K562 (cell line): ENCODE measurements around the gene ATXN1. TPM values are rescaled to one million over a fixed set of nuclear protein-coding genes. Genes with fewer than 3 reads are reported as not detected.

Experiments used
- ATAC-seq: fragments of 200-7000 bp; cut with Tn5 transposase; 3 replicates; pipeline ENCODE4 v1.9.1; 2020; ENCODE audit warnings: moderate library complexity
- BruUV-seq: library from RNA; stranded (reverse); fragments of 400-500 nt; replicated peaks from 2 replicates; lab custom pipeline; 2021; lab: Mats Ljungman, UMichigan
- CTCF ChIA-PET: fragments of 300-600 bp; formaldehyde crosslinking; extraction: SDS; loops from one replicate; lab custom pipeline; 2021; ENCODE audit warnings: low intra/inter-chr PET ratio; lab: Yijun Ruan, JAX
- POLR2A ChIA-PET: fragments of 300-600, 350-650 bp; sonication (Branson Sonifier 250); formaldehyde crosslinking; extraction: SDS; loops from one replicate; lab custom pipeline; 2021; ENCODE audit warnings: antibody characterized with exemption, inconsistent platforms; lab: Yijun Ruan, JAX
- DNase-seq, 4 experiments: peaks; one replicate each; pipeline versions ENCODE4 v3.0.0 to v3.0.0-alpha.2; 2011 to 2018; ENCODE audit warnings: low spot score in 3 of 4, mixed read lengths in 3 of 4; ENCODE audit errors: extremely low read depth in 1 of 4
- FAIRE-seq: peaks from 2 replicates; lab custom pipeline; 2011; peaks lifted over from hg19 to GRCh38; lab: Jason Lieb, UNC
- H2AFZ ChIP-seq: 2 replicates; pipeline ENCODE4 v1.6.0; 2011; ENCODE audit warnings: low read depth, low read length, control low read depth, inconsistent platforms
- H3K27ac ChIP-seq: fragments of 200-600 bp; 3 replicates; pipeline ENCODE4 v1.8.0; 2011; ENCODE audit warnings: low read depth, mild to moderate bottlenecking, control low read depth, inconsistent platforms, low read length, moderate library complexity, mixed read lengths; ENCODE audit errors: extremely low read depth
- H3K27me3 ChIP-seq, 2 experiments: fragments of 300-600 bp in 1 of 2; 2 replicates in 1 of 2; 3 replicates in 1 of 2; pipeline versions ENCODE4 v1.6.0 to v1.8.0; 2011; ENCODE audit warnings: inconsistent platforms in 2 of 2, low read length in 2 of 2, mild to moderate bottlenecking in 1 of 2, mixed read lengths in 1 of 2, moderate library complexity in 1 of 2; ENCODE audit not compliant: control insufficient read depth in 2 of 2, insufficient read depth in 2 of 2
- H3K36me3 ChIP-seq: fragments of 300-600 bp; 3 replicates; pipeline ENCODE4 v1.8.0; 2011; ENCODE audit warnings: mild to moderate bottlenecking, low read length, inconsistent platforms; ENCODE audit not compliant: control insufficient read depth, insufficient read depth
- H3K4me1 ChIP-seq, 2 experiments: fragments of 200-600 bp in 1 of 2; replicated peaks in 1 of 2; 2 replicates in 1 of 2; 3 replicates in 1 of 2; pipeline versions ENCODE4 v1.5.1 to v1.8.0; 2011; ENCODE audit warnings: inconsistent platforms in 2 of 2, low read length in 2 of 2, mild to moderate bottlenecking in 1 of 2, mixed read lengths in 1 of 2, moderate library complexity in 1 of 2; ENCODE audit not compliant: control insufficient read depth in 2 of 2, insufficient read depth in 2 of 2
- H3K4me2 ChIP-seq: 2 replicates; pipeline ENCODE4 v1.6.1; 2011; ENCODE audit warnings: low read length, control low read depth, inconsistent platforms, mixed read lengths; ENCODE audit not compliant: insufficient read depth
- H3K4me3 ChIP-seq: fragments of 200-600 bp; sonication (generic), shearing (Covaris generic); 2 replicates; pipeline ENCODE4 v1.5.1; 2016; ENCODE audit warnings: control low read depth, inconsistent platforms
- H3K79me2 ChIP-seq: fragments of 200-600 bp; 3 replicates; pipeline ENCODE4 v1.8.0; 2011; ENCODE audit warnings: low read length, inconsistent platforms; ENCODE audit not compliant: control insufficient read depth, insufficient read depth
- H3K9ac ChIP-seq, 2 experiments: 2 replicates each; pipeline versions ENCODE4 v1.6.0 to v1.6.1; 2011; ENCODE audit warnings: low read depth in 2 of 2, low read length in 2 of 2, control low read depth in 1 of 2, inconsistent platforms in 1 of 2, mild to moderate bottlenecking in 1 of 2, mixed read lengths in 1 of 2; ENCODE audit not compliant: insufficient read depth in 1 of 2
- H3K9me1 ChIP-seq: one replicate; pipeline ENCODE4 v1.6.0; 2011; ENCODE audit warnings: inconsistent platforms, mild to moderate bottlenecking, low read length, moderate library complexity; ENCODE audit not compliant: control insufficient read depth, insufficient read depth
- H3K9me3 ChIP-seq: replicated peaks from 2 replicates; pipeline ENCODE4 v1.5.1; 2011; ENCODE audit warnings: low read depth, low read length, inconsistent platforms; ENCODE audit not compliant: control insufficient read depth, insufficient read depth
- H4K20me1 ChIP-seq: replicated peaks from 2 replicates; pipeline ENCODE4 v1.6.1; 2011; ENCODE audit warnings: low read length, inconsistent platforms, mixed read lengths; ENCODE audit not compliant: control insufficient read depth, insufficient read depth
- ATF6 ChIP-seq: sonication (generic); formaldehyde crosslinking; IDR thresholded peaks from 2 replicates; pipeline ENCODE4 v1.4.0; 2020; ENCODE audit warnings: mild to moderate bottlenecking, missing genetic modification reagents
- PBX2 ChIP-seq, 2 experiments: IDR thresholded peaks in 1 of 2; conservative IDR thresholded peaks in 1 of 2; 2 replicates each; pipeline ENCODE4 v1.6.1; 2016; ENCODE audit warnings: low read depth in 2 of 2, mild to moderate bottlenecking in 1 of 2, missing compliant biosample characterization in 1 of 2, missing genetic modification characterization in 1 of 2, moderate library complexity in 1 of 2
- ZNF76 ChIP-seq: fragments of 250-450 bp; sonication (Bioruptor Pico); IDR thresholded peaks from 2 replicates; pipeline ENCODE4 v1.4.0; 2020; ENCODE audit warnings: mild to moderate bottlenecking, moderate library complexity, borderline replicate concordance
- WGBS: fragments of 100-300 bp; shearing (Covaris generic); methylation state at CpG from one replicate; pipeline ENCODE4 v1.1.6; 2016; ENCODE audit warnings: low coverage, mixed read lengths; ENCODE audit not compliant: insufficient coverage; ENCODE audit errors: missing lambda C conversion rate; 5-methylcytosine and 5-hydroxymethylcytosine counted together
- in situ Hi-C: fragments of 300-500 bp; cut with MboI; formaldehyde crosslinking; loops from 4 replicates; pipeline ENCODE4 v1.15.0; 2018; ENCODE audit warnings: inconsistent platforms, mixed read lengths
- intact Hi-C: fragments of 100-400 bp; cut with micrococcal nuclease; formaldehyde crosslinking; loops from 2 replicates; pipeline ENCODE4 v1.14.2; 2022
- polyA plus RNA-seq, 8 experiments: library from polyadenylated mRNA; depleted of rRNA in 4 of 8; stranded (reverse) in 5 of 8; unstranded in 3 of 8; fragments of >200 nt; fragmentation: Nextera tagmentation in 2 of 8; fragmentation: Illumina TruSeq in 1 of 8; extraction: Ambion mirVana in 2 of 8; extraction: Trizol in 1 of 8; gene quantifications; 2 replicates each; pipeline versions ENCODE4 v1.2.1 to v1.2.3, GENCODE V29; 2011 to 2014; ENCODE audit warnings: inconsistent platforms in 1 of 8, missing spikeins in 1 of 8
- total RNA-seq, 7 experiments: library from RNA; depleted of rRNA in 6 of 7; stranded (reverse); fragments of >200 nt in 6 of 7; fragmentation: Illumina TruSeq in 2 of 7; extraction: Trizol in 2 of 7; gene quantifications; 2 replicates each; pipeline versions ENCODE4 v1.2.1 to v1.2.3, GENCODE V29; 2011 to 2021; ENCODE audit warnings: low replicate concordance in 1 of 7

ATXN1 gene
- total and polyA plus RNA-seq, 9 of the 15 experiments (the other 6 are each of a cell fraction or from before 2014, with no cell fraction given) = under 0.01 to 1.2 (median 0.58) TPM

GRCh38 chr6:16651871-16652270 lies 109.4 kb downstream of the ATXN1 start:
- Histone ChIP-seq H3K4me3 (no peak overlapping the region), H3K36me3 (no peaks in the 10 kb centered on the region), H3K4me1 (no peaks in the 10 kb centered on the region), H4K20me1 (no peaks in the 10 kb centered on the region), H3K79me2 (no peaks in the 10 kb centered on the region), H2AFZ (no peak overlapping the region), H3K27ac (no peak overlapping the region), H3K9me1 (no peaks in the 10 kb centered on the region), H3K9me3 (no peaks in the 10 kb centered on the region), H3K9ac (no peak overlapping the region), H3K4me2 (no peak overlapping the region), H3K27me3 (peaks cover 7 to 8% of the 10 kb centered on the region in 2 experiments; a peak in 3 of 5 replicates)
- no TSS peak for BruUV-seq
- TF ChIP-seq ZNF76 (no peak), PBX2 (CRISPR knock-in tag; IDR thresholded peaks at IDR 0.05; ENCODE audit: low read depth) (no peak), PBX2 (tag; conservative IDR thresholded peaks at IDR 0.05; ENCODE audit: low read depth) (no peak), ATF6 (CRISPR knock-in tag) (no peak)
- in situ Hi-C loops = no loop called here
- WGBS = 0% methylated on average over 6 of the region's 6 CpGs
- ChIA-PET POLR2A (no interaction called here), CTCF (no interaction called here)
- intact Hi-C loops = no loop called here
- DNase-seq (no peak), FAIRE-seq (no peak), ATAC-seq (no peak)
